Suprapubic skin (tissue), 4 donors: ENCODE data around the gene DUSP15. TPM values are rescaled to one million over a fixed set of nuclear protein-coding genes. Genes with fewer than 3 reads are reported as not detected.

Experiments
- DNase-seq, 2 donors: peaks; one replicate each; pipeline ENCODE4 v3.0.0-alpha.2; 2019; ENCODE audit warnings: low spot score in 2 of 2
- H3K27ac ChIP-seq: fragments of 200-600 bp; sonication (generic); one replicate; pipeline ENCODE4 v1.5.1; 2019
- H3K27me3 ChIP-seq: fragments of 200-600 bp; sonication (generic); one replicate; pipeline ENCODE4 v1.5.1; 2019
- H3K36me3 ChIP-seq: fragments of 200-600 bp; sonication (generic); one replicate; pipeline ENCODE4 v1.5.1; 2019
- H3K4me1 ChIP-seq: fragments of 200-600 bp; sonication (generic); one replicate; pipeline ENCODE4 v1.5.1; 2019
- H3K4me3 ChIP-seq: fragments of 200-600 bp; sonication (generic); one replicate; pipeline ENCODE4 v1.5.1; 2019; ENCODE audit warnings: mild to moderate bottlenecking
- H3K9me3 ChIP-seq: fragments of 200-600 bp; sonication (generic); one replicate; pipeline ENCODE4 v1.5.1; 2019
- EP300 ChIP-seq: sonication (generic); formaldehyde crosslinking; IDR thresholded peaks from one replicate; pipeline ENCODE4 v1.6.1; 2017; ENCODE audit warnings: antibody characterized with exemption
- POLR2A ChIP-seq, 2 donors: fragments of 450-650 bp; IDR thresholded peaks; one replicate each; pipeline ENCODE4 v1.6.1; 2017; ENCODE audit warnings: antibody characterized with exemption in 2 of 2, mild to moderate bottlenecking in 2 of 2, moderate library complexity in 2 of 2
- POLR2AphosphoS5 ChIP-seq, 3 donors: sonication (generic); formaldehyde crosslinking; IDR thresholded peaks; one replicate each; pipeline ENCODE4 v1.6.1; 2017; ENCODE audit warnings: antibody characterized with exemption in 3 of 3
- WGBS: methylation state at CpG from one replicate; pipeline ENCODE4 v1.1.5; 2018; 5-methylcytosine and 5-hydroxymethylcytosine counted together
- total RNA-seq, 4 donors: library from RNA; depleted of rRNA; stranded (reverse); fragments of >200 nt; gene quantifications; one replicate each; pipeline ENCODE4 v1.1.0, GENCODE V29; 2016
- TF ChIP-seq, protein P1 (sequence below), 2 donors: fragments of 200-600 bp in 1 of 2; fragments of 450-650 bp in 1 of 2; sonication (generic) in 1 of 2; IDR thresholded peaks; one replicate each; pipeline ENCODE4 v1.5.1; 2016 to 2019; ENCODE audit warnings: antibody characterized with exemption in 2 of 2, mild to moderate bottlenecking in 1 of 2, moderate library complexity in 1 of 2

DUSP15 gene
- total RNA-seq, 4 donors from 2014 or later: 1.1 to 2.4 (median 1.1) TPM; not detected in 1

DNA sequence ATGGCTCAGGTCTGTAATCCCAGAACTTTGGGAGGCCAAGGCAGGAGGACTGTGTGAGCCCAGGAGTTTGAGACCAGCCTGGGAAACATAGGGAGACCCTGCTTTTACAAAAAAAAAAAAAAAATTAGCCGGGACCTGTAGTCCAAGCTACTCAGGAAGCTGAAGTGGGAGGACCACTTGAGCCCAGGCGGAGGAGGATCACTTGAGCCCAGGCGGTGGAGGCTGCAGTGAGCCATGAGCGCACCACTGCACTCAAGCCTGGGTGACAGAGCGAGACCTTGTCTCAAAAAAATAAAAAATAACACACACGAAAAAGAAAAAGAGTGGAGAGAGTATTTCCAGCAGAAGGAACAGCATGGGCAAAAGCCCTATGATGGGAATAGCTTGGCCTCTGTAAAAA is 2.1 kb upstream of the DUSP15 start:
- 88% methylated on average over 6 of the region's 6 CpGs for WGBS
- TF ChIP-seq, protein P1, sequence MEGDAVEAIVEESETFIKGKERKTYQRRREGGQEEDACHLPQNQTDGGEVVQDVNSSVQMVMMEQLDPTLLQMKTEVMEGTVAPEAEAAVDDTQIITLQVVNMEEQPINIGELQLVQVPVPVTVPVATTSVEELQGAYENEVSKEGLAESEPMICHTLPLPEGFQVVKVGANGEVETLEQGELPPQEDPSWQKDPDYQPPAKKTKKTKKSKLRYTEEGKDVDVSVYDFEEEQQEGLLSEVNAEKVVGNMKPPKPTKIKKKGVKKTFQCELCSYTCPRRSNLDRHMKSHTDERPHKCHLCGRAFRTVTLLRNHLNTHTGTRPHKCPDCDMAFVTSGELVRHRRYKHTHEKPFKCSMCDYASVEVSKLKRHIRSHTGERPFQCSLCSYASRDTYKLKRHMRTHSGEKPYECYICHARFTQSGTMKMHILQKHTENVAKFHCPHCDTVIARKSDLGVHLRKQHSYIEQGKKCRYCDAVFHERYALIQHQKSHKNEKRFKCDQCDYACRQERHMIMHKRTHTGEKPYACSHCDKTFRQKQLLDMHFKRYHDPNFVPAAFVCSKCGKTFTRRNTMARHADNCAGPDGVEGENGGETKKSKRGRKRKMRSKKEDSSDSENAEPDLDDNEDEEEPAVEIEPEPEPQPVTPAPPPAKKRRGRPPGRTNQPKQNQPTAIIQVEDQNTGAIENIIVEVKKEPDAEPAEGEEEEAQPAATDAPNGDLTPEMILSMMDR (IDR thresholded peaks at IDR 0.05): no peak
- TF ChIP-seq EP300 (no peak), POLR2A (IDR thresholded peaks at IDR 0.05) (no peak), POLR2AphosphoS5 (IDR thresholded peaks at IDR 0.05) (no peak)
- H3K27ac ChIP-seq: no peak overlapping the region
- peaks cover 19% of the 10 kb centered on the region for H3K4me1 ChIP-seq
- H3K4me3 ChIP-seq: no peak overlapping the region
- DNase-seq: peak in 1 of 2 donors; percentile 29
- H3K36me3 ChIP-seq: no peaks in the 10 kb centered on the region
- H3K27me3 ChIP-seq: peaks cover 15% of the 10 kb centered on the region
- H3K9me3 ChIP-seq: no peaks in the 10 kb centered on the region

DNA sequence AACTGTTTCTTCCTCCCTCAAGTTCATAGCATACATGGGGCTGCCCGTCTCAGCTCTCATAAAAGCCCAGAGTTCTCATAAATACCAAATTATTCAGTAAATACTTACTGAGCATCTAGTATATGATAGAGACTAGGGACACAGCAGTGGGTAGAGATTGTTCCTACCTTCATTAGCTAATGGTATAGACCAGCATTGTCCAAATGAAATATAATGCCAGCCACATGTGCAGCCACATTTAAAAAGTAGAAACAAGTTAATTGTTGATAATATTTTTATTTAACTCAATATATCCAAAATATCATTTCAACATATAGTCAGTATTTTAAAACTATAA is 1.3 kb upstream of the DUSP15 start:
- 96% methylated on average over 1 of the region's 1 CpG for WGBS
- TF ChIP-seq EP300 (no peak), POLR2AphosphoS5 (IDR thresholded peaks at IDR 0.05) (no peak), POLR2A (IDR thresholded peaks at IDR 0.05) (no peak)
- TF ChIP-seq, protein P1 (IDR thresholded peaks at IDR 0.05): no peak
- no peaks in the 10 kb centered on the region for H3K36me3 ChIP-seq
- no peak for DNase-seq
- no peaks in the 10 kb centered on the region for H3K9me3 ChIP-seq
- peaks cover 15% of the 10 kb centered on the region for H3K27me3 ChIP-seq
- peaks cover 19% of the 10 kb centered on the region for H3K4me1 ChIP-seq
- no peak overlapping the region for H3K4me3 ChIP-seq
- H3K27ac ChIP-seq: no peak overlapping the region

DNA sequence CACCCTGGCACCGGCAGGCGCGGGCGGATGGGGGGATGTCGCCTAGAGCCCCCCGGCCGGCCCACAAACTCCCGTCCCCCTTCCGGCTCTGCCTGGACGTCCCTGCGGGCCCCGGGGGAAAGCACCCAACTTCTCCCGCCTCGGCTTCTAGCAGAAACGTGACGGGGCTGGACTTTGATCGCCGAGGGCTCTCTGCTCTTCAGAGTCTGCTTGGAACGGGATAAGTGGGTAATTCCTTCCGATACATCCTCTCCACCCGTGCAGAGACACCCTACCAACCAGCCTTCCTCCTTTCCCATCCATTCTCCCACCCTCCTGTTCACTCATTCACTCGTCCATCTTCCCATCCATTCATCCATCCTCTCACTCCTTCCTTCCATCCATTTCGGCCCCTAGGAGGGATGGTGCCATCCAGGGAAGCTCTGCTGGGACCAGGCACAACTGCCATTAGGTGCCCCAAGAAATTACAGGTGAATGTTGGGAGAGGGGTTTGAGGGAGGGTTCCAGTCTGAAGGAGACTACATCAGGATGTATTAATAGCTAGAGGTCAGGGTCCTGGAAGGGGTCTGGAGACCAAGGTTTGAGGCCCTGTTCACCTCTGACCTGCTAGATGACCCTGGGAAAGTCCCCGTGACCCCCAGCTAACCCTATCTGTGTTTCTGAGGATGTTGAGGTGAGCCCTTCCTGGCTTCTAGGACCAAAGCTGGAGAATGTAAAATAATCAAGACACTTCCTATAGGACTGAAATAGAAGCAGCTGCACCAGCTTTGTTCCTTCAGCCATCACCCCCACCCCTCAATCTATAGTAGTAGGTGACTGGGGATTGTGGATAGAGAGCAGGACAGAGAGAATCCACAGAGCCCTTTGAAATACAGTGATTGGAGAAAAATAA is 645 bp upstream of the DUSP15 start:
- H3K4me1 ChIP-seq: peaks cover 19% of the 10 kb centered on the region
- H3K27ac ChIP-seq: peak overlapping the region; percentile 15
- peaks cover 15% of the 10 kb centered on the region for H3K27me3 ChIP-seq
- H3K9me3 ChIP-seq: no peaks in the 10 kb centered on the region
- H3K4me3 ChIP-seq: peak overlapping the region; percentile 72
- no peak for DNase-seq
- 16% methylated on average over 17 of the region's 24 CpGs for WGBS
- TF ChIP-seq, protein P1 (IDR thresholded peaks at IDR 0.05): no peak
- no peak for TF ChIP-seq POLR2A (IDR thresholded peaks at IDR 0.05)
- TF ChIP-seq POLR2AphosphoS5 (IDR thresholded peaks at IDR 0.05): no peak
- TF ChIP-seq EP300: no peak
- no peaks in the 10 kb centered on the region for H3K36me3 ChIP-seq

GRCh38 chr20:31869673-31869941 is 720 bp downstream of the DUSP15 start:
- no peak overlapping the region for H3K27ac ChIP-seq
- TF ChIP-seq EP300 (no peak), POLR2AphosphoS5 (IDR thresholded peaks at IDR 0.05) (no peak), POLR2A (IDR thresholded peaks at IDR 0.05) (no peak)
- TF ChIP-seq, protein P1 (IDR thresholded peaks at IDR 0.05): no peak
- no peaks in the 10 kb centered on the region for H3K9me3 ChIP-seq
- WGBS: 15% methylated on average over 1 of the region's 1 CpG
- H3K4me1 ChIP-seq: peaks cover 19% of the 10 kb centered on the region
- peak overlapping the region; percentile 72 for H3K4me3 ChIP-seq
- H3K27me3 ChIP-seq: peaks cover 15% of the 10 kb centered on the region
- DNase-seq: no peak
- no peaks in the 10 kb centered on the region for H3K36me3 ChIP-seq

- WGBS: 74% methylated on average over 7 of the region's 12 CpGs
- no peaks in the 10 kb centered on the region for H3K9me3 ChIP-seq
- peaks cover 15% of the 10 kb centered on the region for H3K27me3 ChIP-seq
- H3K4me3 ChIP-seq: peak overlapping the region; percentile 72
- TF ChIP-seq EP300: no peak
- TF ChIP-seq, protein P1 (IDR thresholded peaks at IDR 0.05): no peak
- no peak for TF ChIP-seq POLR2A (IDR thresholded peaks at IDR 0.05)
- no peak for TF ChIP-seq POLR2AphosphoS5 (IDR thresholded peaks at IDR 0.05)
- H3K36me3 ChIP-seq: no peaks in the 10 kb centered on the region
- peak in 1 of 2 donors; percentile 50 for DNase-seq
- no peak overlapping the region for H3K27ac ChIP-seq
- peaks cover 19% of the 10 kb centered on the region for H3K4me1 ChIP-seq
These were observed 1.3 kb downstream of the DUSP15 start for GRCh38 chr20:31868853-31869672.
